22Rv1 (cell line): ENCODE data around the gene SCUBE1.

Experiments used
- CTCF ChIP-seq: fragments of 450-650 bp; IDR thresholded peaks from 2 replicates; pipeline ENCODE4 v1.5.1; 2017; ENCODE audit warnings: mild to moderate bottlenecking
- ZFX ChIP-seq: fragments of 450-650 bp; IDR thresholded peaks from 2 replicates; pipeline ENCODE4 v1.6.1; 2017; ENCODE audit warnings: antibody characterized with exemption, borderline replicate concordance

GRCh38 chr22:43377548-43377895 lies 34.4 kb upstream of the SCUBE1 start:
- TF ChIP-seq CTCF: no peak
- no peak for TF ChIP-seq ZFX
